Mononuclear cell (primary cell): ENCODE results near the gene NUF2. TPM values are rescaled to one million over a fixed set of nuclear protein-coding genes. Genes with fewer than 3 reads are reported as not detected.
"Not testable (repeated sequence)": the region's sequence is repeated elsewhere in the genome, so short reads cannot be mapped to it uniquely, and the experiment has no call there.

Experiments
- H3K27me3 ChIP-seq: 2 replicates; pipeline ENCODE4 v1.6.0; 2011; ENCODE audit warnings: low read length, control low read depth; ENCODE audit not compliant: insufficient read depth
- H3K4me1 ChIP-seq: 2 replicates; pipeline ENCODE4 v1.5.1; 2011; ENCODE audit warnings: mild to moderate bottlenecking, low read length, control low read depth; ENCODE audit not compliant: insufficient read depth
- H3K4me3 ChIP-seq: 2 replicates; pipeline ENCODE4 v1.5.1; 2011; ENCODE audit warnings: mild to moderate bottlenecking, low read length, moderate library complexity
- H3K9me3 ChIP-seq: 2 replicates; pipeline ENCODE4 v1.5.1; 2011; ENCODE audit warnings: low read depth, mild to moderate bottlenecking, control low read depth, low read length
- total RNA-seq: library from RNA; depleted of rRNA; stranded (reverse); fragments of >200 nt; gene quantifications from one replicate; pipeline ENCODE4 v1.2.3, GENCODE V29; 2012

NUF2 gene
- 0.94 TPM for total RNA-seq

- H3K4me1 ChIP-seq: peaks cover 19% of the 10 kb centered on the region
- H3K9me3 ChIP-seq: no peaks in the 10 kb centered on the region
- peak within 1 kb of the TSS; percentile 62 for H3K4me3 ChIP-seq
- no peaks in the 10 kb centered on the region for H3K27me3 ChIP-seq
Observed at GRCh38 chr1:163321311-163322305, at the start of gene NUF2. NUF2 (plus strand) TSS chr1:163321954; CDS start chr1:163326052, 4,098 bp downstream.

GRCh38 chr1:163273766-163274441 is 47.9 kb upstream of the NUF2 start:
- Histone ChIP-seq H3K4me1 (no peaks in the 10 kb centered on the region), H3K9me3 (peaks cover 18% of the 10 kb centered on the region), H3K4me3 (no peak overlapping the region), H3K27me3 (no peaks in the 10 kb centered on the region)

GRCh38 chr1:163275222-163275621 is 46.5 kb upstream of the NUF2 start:
- no peaks in the 10 kb centered on the region for H3K27me3 ChIP-seq

GRCh38 chr1:163278602-163279001 is 43.2 kb upstream of the NUF2 start:
- Histone ChIP-seq H3K4me1 (no peaks in the 10 kb centered on the region), H3K27me3 (no peaks in the 10 kb centered on the region), H3K4me3 (no peak overlapping the region)

More at GRCh38 chr1:163275222-163275621, 46.5 kb upstream of the NUF2 start:
- H3K4me3 ChIP-seq: no peak overlapping the region
- no peaks in the 10 kb centered on the region for H3K4me1 ChIP-seq
- H3K9me3 ChIP-seq: peaks cover 21% of the 10 kb centered on the region

GRCh38 chr1:163284867-163285266 is 36.9 kb upstream of the NUF2 start:
- H3K9me3 ChIP-seq, H3K4me1 ChIP-seq, H3K27me3 ChIP-seq, H3K4me3 ChIP-seq: not testable (repeated sequence)

More at GRCh38 chr1:163278602-163279001, 43.2 kb upstream of the NUF2 start:
- peaks cover 27% of the 10 kb centered on the region for H3K9me3 ChIP-seq

GRCh38 chr1:163290025-163290640 is 31.6 kb upstream of the NUF2 start:
- Histone ChIP-seq H3K4me1 (no peaks in the 10 kb centered on the region), H3K4me3 (no peak overlapping the region), H3K9me3 (no peaks in the 10 kb centered on the region)

GRCh38 chr1:163291461-163291860 is 30.3 kb upstream of the NUF2 start:
- Histone ChIP-seq H3K4me1 (no peaks in the 10 kb centered on the region), H3K27me3 (no peaks in the 10 kb centered on the region), H3K4me3 (no peak overlapping the region), H3K9me3 (no peaks in the 10 kb centered on the region)

More at GRCh38 chr1:163290025-163290640, 31.6 kb upstream of the NUF2 start:
- H3K27me3 ChIP-seq: no peaks in the 10 kb centered on the region

GRCh38 chr1:163292153-163292552 is 29.6 kb upstream of the NUF2 start:
- not testable (repeated sequence) for H3K4me1 ChIP-seq, H3K4me3 ChIP-seq, H3K27me3 ChIP-seq, H3K9me3 ChIP-seq

GRCh38 chr1:163293497-163293896 is 28.3 kb upstream of the NUF2 start:
- H3K27me3 ChIP-seq, H3K9me3 ChIP-seq, H3K4me3 ChIP-seq, H3K4me1 ChIP-seq: not testable (repeated sequence)

GRCh38 chr1:163295949-163296348 is 25.8 kb upstream of the NUF2 start:
- no peaks in the 10 kb centered on the region for H3K9me3 ChIP-seq
- H3K4me1 ChIP-seq: no peaks in the 10 kb centered on the region
- no peak overlapping the region for H3K4me3 ChIP-seq
- no peaks in the 10 kb centered on the region for H3K27me3 ChIP-seq

GRCh38 chr1:163296504-163297263 is 25.1 kb upstream of the NUF2 start:
- Histone ChIP-seq H3K4me3 (no peak overlapping the region), H3K4me1 (no peaks in the 10 kb centered on the region), H3K9me3 (no peaks in the 10 kb centered on the region), H3K27me3 (no peaks in the 10 kb centered on the region)

GRCh38 chr1:163298365-163298764 is 23.4 kb upstream of the NUF2 start:
- Histone ChIP-seq H3K4me3 (no peak overlapping the region), H3K9me3 (no peaks in the 10 kb centered on the region), H3K4me1 (no peaks in the 10 kb centered on the region), H3K27me3 (no peaks in the 10 kb centered on the region)

GRCh38 chr1:163300568-163300967 is 21.2 kb upstream of the NUF2 start:
- Histone ChIP-seq H3K27me3 (no peaks in the 10 kb centered on the region), H3K9me3 (no peaks in the 10 kb centered on the region), H3K4me1 (no peaks in the 10 kb centered on the region), H3K4me3 (no peak overlapping the region)

- Histone ChIP-seq H3K4me3 (no peak overlapping the region), H3K4me1 (no peaks in the 10 kb centered on the region), H3K27me3 (no peaks in the 10 kb centered on the region), H3K9me3 (no peaks in the 10 kb centered on the region)
Observed at GRCh38 chr1:163303561-163303960, 18.2 kb upstream of the NUF2 start.
